GM23338 (cell line): ENCODE measurements around the gene CCDC40. TPM values are rescaled to one million over a fixed set of nuclear protein-coding genes. Genes with fewer than 3 reads are reported as not detected.
A peak's percentile ranks its signal among the peaks of the same experiment; 100 is the strongest.

Experiments
- ATAC-seq: fragments of 200-7000 bp; cut with Tn5 transposase; 3 replicates; pipeline ENCODE4 v1.9.1; 2020
- DNase-seq: peaks from one replicate; pipeline ENCODE4 v3.0.0-alpha.2; 2015; ENCODE audit warnings: low spot score
- H2AFZ ChIP-seq: fragments of 200-600 bp; sonication (generic); 2 replicates; pipeline ENCODE4 v1.8.0; 2016; ENCODE audit warnings: antibody characterized with exemption, mild to moderate bottlenecking, moderate library complexity
- H3F3A ChIP-seq: fragments of 200-600 bp; sonication (generic); replicated peaks from 2 replicates; pipeline ENCODE4 v1.8.0; 2017; ENCODE audit warnings: antibody characterized with exemption, mixed run types, low read depth
- H3K27ac ChIP-seq: fragments of 200-600 bp; sonication (generic); 2 replicates; pipeline ENCODE4 v1.6.1; 2016; ENCODE audit warnings: low read depth
- H3K27me3 ChIP-seq: fragments of 200-600 bp; sonication (generic); 2 replicates; pipeline ENCODE4 v1.8.0; 2016; ENCODE audit warnings: mild to moderate bottlenecking, mixed run types, moderate library complexity; ENCODE audit not compliant: insufficient read depth
- H3K36me3 ChIP-seq: fragments of 200-600 bp; sonication (generic); 2 replicates; pipeline ENCODE4 v1.8.0; 2016; ENCODE audit warnings: mild to moderate bottlenecking; ENCODE audit not compliant: insufficient read depth
- H3K4me1 ChIP-seq: fragments of 200-600 bp; sonication (generic); 2 replicates; pipeline ENCODE4 v1.8.0; 2016; ENCODE audit warnings: mild to moderate bottlenecking, moderate library complexity; ENCODE audit not compliant: insufficient read depth
- H3K4me2 ChIP-seq: fragments of 200-600 bp; sonication (generic); 2 replicates; pipeline ENCODE4 v1.7.1; 2017; ENCODE audit warnings: mixed run types
- H3K4me3 ChIP-seq: fragments of 200-600 bp; sonication (generic); 2 replicates; pipeline ENCODE4 v1.6.1; 2016; ENCODE audit warnings: mixed run types
- H3K79me2 ChIP-seq: fragments of 200-600 bp; sonication (generic); replicated peaks from 2 replicates; pipeline ENCODE4 v1.8.0; 2017; ENCODE audit warnings: mild to moderate bottlenecking; ENCODE audit not compliant: insufficient read depth
- H3K9me2 ChIP-seq: fragments of 200-600 bp; sonication (generic); 2 replicates; pipeline ENCODE4 v1.8.0; 2017; ENCODE audit not compliant: insufficient read depth
- H4K20me1 ChIP-seq: fragments of 200-600 bp; sonication (generic); replicated peaks from 2 replicates; pipeline ENCODE4 v1.8.0; 2017; ENCODE audit warnings: mild to moderate bottlenecking; ENCODE audit not compliant: insufficient read depth
- H3K27ac Mint-ChIP-seq: 2 replicates; pipeline ENCODE4 v1.8.0; 2020; ENCODE audit warnings: inconsistent platforms, mild to moderate bottlenecking, moderate library complexity, mixed read lengths
- H3K27me3 Mint-ChIP-seq: 3 replicates; pipeline ENCODE4 v1.8.0; 2022; ENCODE audit warnings: low read depth, mild to moderate bottlenecking, moderate library complexity, mixed read lengths, inconsistent platforms; ENCODE audit not compliant: insufficient read depth, poor library complexity
- H3K36me3 Mint-ChIP-seq: 3 replicates; pipeline ENCODE4 v1.8.0; 2021; ENCODE audit warnings: low read depth, mild to moderate bottlenecking, inconsistent platforms, moderate library complexity, mixed read lengths
- H3K4me1 Mint-ChIP-seq: 3 replicates; pipeline ENCODE4 v1.8.0; 2020; ENCODE audit warnings: mild to moderate bottlenecking, inconsistent platforms, mixed read lengths
- H3K4me3 Mint-ChIP-seq: 3 replicates; pipeline ENCODE4 v1.8.0; 2021; ENCODE audit warnings: moderate library complexity, mild to moderate bottlenecking, inconsistent platforms, mixed read lengths
- H3K9me3 Mint-ChIP-seq: 3 replicates; pipeline ENCODE4 v1.8.0; 2020; ENCODE audit warnings: moderate library complexity, mild to moderate bottlenecking, inconsistent platforms, mixed read lengths
- CREB1 ChIP-seq: fragments of 250-450 bp; sonication (Bioruptor Pico); IDR thresholded peaks from 2 replicates; pipeline ENCODE4 v1.5.0; 2020; ENCODE audit warnings: low read depth, mild to moderate bottlenecking, moderate library complexity
- EZH2 ChIP-seq: fragments of 200-600 bp; sonication (generic); IDR thresholded peaks from one replicate; pipeline ENCODE4 v1.8.0; 2017; ENCODE audit warnings: antibody characterized with exemption, mild to moderate bottlenecking, low read depth; ENCODE audit not compliant: unreplicated experiment
- EZH2phosphoT487 ChIP-seq: fragments of 200-600 bp; sonication (generic); IDR thresholded peaks from one replicate; pipeline ENCODE4 v1.8.1; 2018; ENCODE audit warnings: antibody characterized with exemption; ENCODE audit not compliant: unreplicated experiment
- JUNB ChIP-seq: IDR thresholded peaks from one replicate; pipeline ENCODE4 v1.6.1; 2016; ENCODE audit warnings: antibody characterized with exemption; ENCODE audit not compliant: unreplicated experiment
- NANOG ChIP-seq: IDR thresholded peaks from 2 replicates; pipeline ENCODE4 v1.6.1; 2016; ENCODE audit warnings: antibody characterized with exemption, borderline replicate concordance
- POLR2AphosphoS5 ChIP-seq: IDR thresholded peaks from 2 replicates; pipeline ENCODE4 v1.6.1; 2016; ENCODE audit warnings: antibody characterized with exemption, low read depth
- STAT1 ChIP-seq: IDR thresholded peaks from one replicate; pipeline ENCODE4 v1.6.1; 2016; ENCODE audit warnings: antibody characterized with exemption; ENCODE audit not compliant: unreplicated experiment
- polyA plus RNA-seq: library from polyadenylated mRNA; unstranded; fragments of >200 nt; fragmentation: Nextera tagmentation; extraction: Ambion mirVana; gene quantifications from 2 replicates; pipeline ENCODE4 v1.2.1, GENCODE V29; 2016
- total RNA-seq: library from RNA; depleted of rRNA; stranded (reverse); fragments of >200 nt; shearing (Covaris generic); gene quantifications from 2 replicates; pipeline ENCODE4 v1.2.3, GENCODE V29; 2014
- TF ChIP-seq, protein P1 (sequence below): IDR thresholded peaks from one replicate; pipeline ENCODE4 v1.6.1; 2018; ENCODE audit warnings: antibody characterized with exemption; ENCODE audit not compliant: unreplicated experiment
- TF ChIP-seq, protein P2 (sequence below): IDR thresholded peaks from 2 replicates; pipeline ENCODE4 v1.6.1; 2016; ENCODE audit warnings: antibody characterized with exemption
- TF ChIP-seq, protein P3 (sequence below), 2 experiments: fragments of 200-600 bp in 1 of 2; sonication (generic) in 1 of 2; conservative IDR thresholded peaks; 2 replicates each; pipeline versions ENCODE4 v1.5.1 to v1.6.1; 2016 to 2017; ENCODE audit warnings: antibody characterized with exemption in 2 of 2, low read depth in 2 of 2, mild to moderate bottlenecking in 2 of 2, moderate library complexity in 1 of 2

CCDC40 gene
- total and polyA plus RNA-seq, 2 experiments from 2014 or later: 7.6 to 8.1 TPM

DNA sequence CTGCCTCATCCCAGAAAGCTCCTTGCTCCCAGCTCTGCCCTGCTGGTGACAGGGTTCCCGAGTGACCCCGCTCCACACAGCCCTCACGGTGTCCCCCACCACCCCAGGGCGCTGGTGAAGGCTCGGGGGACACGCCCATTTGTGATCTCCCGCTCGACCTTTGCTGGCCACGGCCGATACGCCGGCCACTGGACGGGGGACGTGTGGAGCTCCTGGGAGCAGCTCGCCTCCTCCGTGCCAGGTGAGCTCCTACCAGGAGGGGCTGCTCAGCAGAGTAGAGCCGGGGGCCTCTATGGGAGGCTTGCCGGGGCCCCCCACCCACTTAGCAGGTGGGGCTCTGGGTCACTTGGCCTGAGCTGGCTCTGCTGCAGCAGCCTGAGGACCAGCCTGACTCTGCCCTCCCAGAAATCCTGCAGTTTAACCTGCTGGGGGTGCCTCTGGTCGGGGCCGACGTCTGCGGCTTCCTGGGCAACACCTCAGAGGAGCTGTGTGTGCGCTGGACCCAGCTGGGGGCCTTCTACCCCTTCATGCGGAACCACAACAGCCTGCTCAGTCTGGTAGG, 76.1 kb downstream of the CCDC40 start:
- H3K4me3 ChIP-seq: no peak overlapping the region
- peaks cover 14% of the 10 kb centered on the region for H3K4me1 Mint-ChIP-seq
- peaks cover 5% of the 10 kb centered on the region for H3K27me3 Mint-ChIP-seq
- H4K20me1 ChIP-seq: no peaks in the 10 kb centered on the region
- H3K4me3 Mint-ChIP-seq: no peak overlapping the region
- H3K27ac Mint-ChIP-seq: no peak overlapping the region
- no peaks in the 10 kb centered on the region for H3K79me2 ChIP-seq
- H3K27me3 ChIP-seq: no peaks in the 10 kb centered on the region
- H3K9me3 Mint-ChIP-seq: no peaks in the 10 kb centered on the region; the same call in 1 of the 3 replicates
- H3F3A ChIP-seq: 0 out of 2 replicates have a peak, but pooled peaks cover 5% of the 10 kb centered on the region
- H3K36me3 ChIP-seq: no peaks in the 10 kb centered on the region; the same call in 1 of the 2 replicates
- DNase-seq (no peak), ATAC-seq (peak; percentile 14)
- H3K4me1 ChIP-seq: peaks cover 3% of the 10 kb centered on the region; the same call in 1 of the 2 replicates
- TF ChIP-seq JUNB: no peak
- no peak for TF ChIP-seq POLR2AphosphoS5
- no peak for TF ChIP-seq CREB1
- TF ChIP-seq, protein P1, sequence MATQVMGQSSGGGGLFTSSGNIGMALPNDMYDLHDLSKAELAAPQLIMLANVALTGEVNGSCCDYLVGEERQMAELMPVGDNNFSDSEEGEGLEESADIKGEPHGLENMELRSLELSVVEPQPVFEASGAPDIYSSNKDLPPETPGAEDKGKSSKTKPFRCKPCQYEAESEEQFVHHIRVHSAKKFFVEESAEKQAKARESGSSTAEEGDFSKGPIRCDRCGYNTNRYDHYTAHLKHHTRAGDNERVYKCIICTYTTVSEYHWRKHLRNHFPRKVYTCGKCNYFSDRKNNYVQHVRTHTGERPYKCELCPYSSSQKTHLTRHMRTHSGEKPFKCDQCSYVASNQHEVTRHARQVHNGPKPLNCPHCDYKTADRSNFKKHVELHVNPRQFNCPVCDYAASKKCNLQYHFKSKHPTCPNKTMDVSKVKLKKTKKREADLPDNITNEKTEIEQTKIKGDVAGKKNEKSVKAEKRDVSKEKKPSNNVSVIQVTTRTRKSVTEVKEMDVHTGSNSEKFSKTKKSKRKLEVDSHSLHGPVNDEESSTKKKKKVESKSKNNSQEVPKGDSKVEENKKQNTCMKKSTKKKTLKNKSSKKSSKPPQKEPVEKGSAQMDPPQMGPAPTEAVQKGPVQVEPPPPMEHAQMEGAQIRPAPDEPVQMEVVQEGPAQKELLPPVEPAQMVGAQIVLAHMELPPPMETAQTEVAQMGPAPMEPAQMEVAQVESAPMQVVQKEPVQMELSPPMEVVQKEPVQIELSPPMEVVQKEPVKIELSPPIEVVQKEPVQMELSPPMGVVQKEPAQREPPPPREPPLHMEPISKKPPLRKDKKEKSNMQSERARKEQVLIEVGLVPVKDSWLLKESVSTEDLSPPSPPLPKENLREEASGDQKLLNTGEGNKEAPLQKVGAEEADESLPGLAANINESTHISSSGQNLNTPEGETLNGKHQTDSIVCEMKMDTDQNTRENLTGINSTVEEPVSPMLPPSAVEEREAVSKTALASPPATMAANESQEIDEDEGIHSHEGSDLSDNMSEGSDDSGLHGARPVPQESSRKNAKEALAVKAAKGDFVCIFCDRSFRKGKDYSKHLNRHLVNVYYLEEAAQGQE: no peak
- TF ChIP-seq STAT1: no peak
- TF ChIP-seq, protein P2, sequence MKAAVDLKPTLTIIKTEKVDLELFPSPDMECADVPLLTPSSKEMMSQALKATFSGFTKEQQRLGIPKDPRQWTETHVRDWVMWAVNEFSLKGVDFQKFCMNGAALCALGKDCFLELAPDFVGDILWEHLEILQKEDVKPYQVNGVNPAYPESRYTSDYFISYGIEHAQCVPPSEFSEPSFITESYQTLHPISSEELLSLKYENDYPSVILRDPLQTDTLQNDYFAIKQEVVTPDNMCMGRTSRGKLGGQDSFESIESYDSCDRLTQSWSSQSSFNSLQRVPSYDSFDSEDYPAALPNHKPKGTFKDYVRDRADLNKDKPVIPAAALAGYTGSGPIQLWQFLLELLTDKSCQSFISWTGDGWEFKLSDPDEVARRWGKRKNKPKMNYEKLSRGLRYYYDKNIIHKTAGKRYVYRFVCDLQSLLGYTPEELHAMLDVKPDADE: no peak
- no peak for TF ChIP-seq NANOG
- TF ChIP-seq, protein P3, sequence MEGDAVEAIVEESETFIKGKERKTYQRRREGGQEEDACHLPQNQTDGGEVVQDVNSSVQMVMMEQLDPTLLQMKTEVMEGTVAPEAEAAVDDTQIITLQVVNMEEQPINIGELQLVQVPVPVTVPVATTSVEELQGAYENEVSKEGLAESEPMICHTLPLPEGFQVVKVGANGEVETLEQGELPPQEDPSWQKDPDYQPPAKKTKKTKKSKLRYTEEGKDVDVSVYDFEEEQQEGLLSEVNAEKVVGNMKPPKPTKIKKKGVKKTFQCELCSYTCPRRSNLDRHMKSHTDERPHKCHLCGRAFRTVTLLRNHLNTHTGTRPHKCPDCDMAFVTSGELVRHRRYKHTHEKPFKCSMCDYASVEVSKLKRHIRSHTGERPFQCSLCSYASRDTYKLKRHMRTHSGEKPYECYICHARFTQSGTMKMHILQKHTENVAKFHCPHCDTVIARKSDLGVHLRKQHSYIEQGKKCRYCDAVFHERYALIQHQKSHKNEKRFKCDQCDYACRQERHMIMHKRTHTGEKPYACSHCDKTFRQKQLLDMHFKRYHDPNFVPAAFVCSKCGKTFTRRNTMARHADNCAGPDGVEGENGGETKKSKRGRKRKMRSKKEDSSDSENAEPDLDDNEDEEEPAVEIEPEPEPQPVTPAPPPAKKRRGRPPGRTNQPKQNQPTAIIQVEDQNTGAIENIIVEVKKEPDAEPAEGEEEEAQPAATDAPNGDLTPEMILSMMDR (conservative IDR thresholded peaks at IDR 0.05; ENCODE audit: low read depth in 2 of 2): no peak
- TF ChIP-seq EZH2phosphoT487: no peak
- TF ChIP-seq EZH2: no peak
- no peak overlapping the region for H2AFZ ChIP-seq
- H3K9me2 ChIP-seq: no peaks in the 10 kb centered on the region
- H3K4me2 ChIP-seq: no peak overlapping the region
- H3K36me3 Mint-ChIP-seq: peaks cover 23% of the 10 kb centered on the region; the same call in 2 of the 3 replicates
- H3K27ac ChIP-seq: no peak overlapping the region
